ENCODE results near the gene SMNDC1.

DNA sequence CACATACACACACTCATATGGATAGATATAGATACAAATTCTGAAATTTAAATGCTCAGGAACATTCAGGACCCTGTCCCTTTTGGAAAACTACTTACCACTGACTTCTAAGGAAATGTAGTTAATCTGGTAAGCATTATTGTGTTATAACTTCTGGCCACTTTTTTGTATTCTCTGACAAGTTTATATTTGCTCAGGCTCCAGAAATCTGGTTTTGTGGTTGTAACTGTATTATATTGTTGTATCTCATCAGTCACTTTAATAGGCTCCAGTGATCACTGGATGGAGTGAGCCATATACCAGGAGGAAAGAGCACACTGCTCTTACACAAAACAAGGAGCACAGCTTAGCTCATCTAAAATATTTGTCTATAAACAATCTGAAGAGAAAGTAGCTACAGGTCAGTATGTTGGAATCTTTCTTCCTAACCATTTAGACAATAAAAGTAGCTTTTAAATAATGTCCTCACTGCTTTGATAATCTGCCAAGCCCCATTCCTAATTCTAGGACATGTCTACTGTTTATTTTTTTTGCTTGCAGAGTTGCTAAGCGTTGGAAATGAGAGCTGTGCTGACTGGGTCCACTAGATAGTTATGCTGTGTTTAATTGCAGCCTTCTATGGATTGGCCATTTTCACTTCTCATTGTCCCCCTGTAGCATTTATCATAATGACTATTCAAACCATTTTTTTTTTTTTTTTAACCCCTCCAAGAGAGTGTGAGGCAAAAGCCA is 43.8 kb downstream of the SMNDC1 start:
- no peak for TF ChIP-seq EZH2 (IDR thresholded peaks at IDR 0.05; ENCODE audit: borderline replicate concordance, low read depth, low read length, severe bottlenecking)
- TF ChIP-seq, protein P1, sequence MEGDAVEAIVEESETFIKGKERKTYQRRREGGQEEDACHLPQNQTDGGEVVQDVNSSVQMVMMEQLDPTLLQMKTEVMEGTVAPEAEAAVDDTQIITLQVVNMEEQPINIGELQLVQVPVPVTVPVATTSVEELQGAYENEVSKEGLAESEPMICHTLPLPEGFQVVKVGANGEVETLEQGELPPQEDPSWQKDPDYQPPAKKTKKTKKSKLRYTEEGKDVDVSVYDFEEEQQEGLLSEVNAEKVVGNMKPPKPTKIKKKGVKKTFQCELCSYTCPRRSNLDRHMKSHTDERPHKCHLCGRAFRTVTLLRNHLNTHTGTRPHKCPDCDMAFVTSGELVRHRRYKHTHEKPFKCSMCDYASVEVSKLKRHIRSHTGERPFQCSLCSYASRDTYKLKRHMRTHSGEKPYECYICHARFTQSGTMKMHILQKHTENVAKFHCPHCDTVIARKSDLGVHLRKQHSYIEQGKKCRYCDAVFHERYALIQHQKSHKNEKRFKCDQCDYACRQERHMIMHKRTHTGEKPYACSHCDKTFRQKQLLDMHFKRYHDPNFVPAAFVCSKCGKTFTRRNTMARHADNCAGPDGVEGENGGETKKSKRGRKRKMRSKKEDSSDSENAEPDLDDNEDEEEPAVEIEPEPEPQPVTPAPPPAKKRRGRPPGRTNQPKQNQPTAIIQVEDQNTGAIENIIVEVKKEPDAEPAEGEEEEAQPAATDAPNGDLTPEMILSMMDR (IDR thresholded peaks at IDR 0.05; ENCODE audit: borderline replicate concordance, extremely low read depth, low read length, poor library complexity, severe bottlenecking) = no peak
